DMS 273 (cell line): ENCODE measurements around the gene IGF1R.

Source experiments
- DNase-seq: peaks from one replicate; lab custom pipeline; 2025; ENCODE audit not compliant: unreplicated experiment; lab: John Stamatoyannopoulos, UW

The IGF1R gene

GRCh38 chr15:98938799-98939198, 290.5 kb downstream of the IGF1R start:
- DNase-seq = no peak

GRCh38 chr15:98939311-98940080, 291.2 kb downstream of the IGF1R start:
- DNase-seq = no peak

- DNase-seq = no peak
These were observed 293.4 kb downstream of the IGF1R start for GRCh38 chr15:98941595-98942255.

- no peak for DNase-seq
These were observed 294.1 kb downstream of the IGF1R start for GRCh38 chr15:98942431-98942830.

- no peak for DNase-seq
These were observed 294.7 kb downstream of the IGF1R start for GRCh38 chr15:98943051-98943508.

- DNase-seq = no peak
These were observed 295.3 kb downstream of the IGF1R start for GRCh38 chr15:98943601-98944151.

- no peak for DNase-seq
These were observed 298.2 kb downstream of the IGF1R start for GRCh38 chr15:98946301-98947255.

GRCh38 chr15:98948456-98948855, 300.1 kb downstream of the IGF1R start:
- no peak for DNase-seq

GRCh38 chr15:98948941-98949340, 300.6 kb downstream of the IGF1R start:
- no peak for DNase-seq

- DNase-seq = no peak
These were observed 301.3 kb downstream of the IGF1R start for GRCh38 chr15:98949624-98950023.

GRCh38 chr15:98950248-98950647, 301.9 kb downstream of the IGF1R start:
- DNase-seq = no peak

- no peak for DNase-seq
These were observed 302.7 kb downstream of the IGF1R start for GRCh38 chr15:98951004-98951403.

- DNase-seq = no peak
These were observed 303.4 kb downstream of the IGF1R start for GRCh38 chr15:98951493-98952320.

GRCh38 chr15:98952381-98952803, 304.1 kb downstream of the IGF1R start:
- no peak for DNase-seq

- DNase-seq = no peak
These were observed 304.9 kb downstream of the IGF1R start for GRCh38 chr15:98953000-98953787.

GRCh38 chr15:98953968-98954367, 305.6 kb downstream of the IGF1R start:
- DNase-seq = no peak

GRCh38 chr15:98954411-98954810, 306.1 kb downstream of the IGF1R start:
- no peak for DNase-seq

GRCh38 chr15:98955331-98955730, 307.0 kb downstream of the IGF1R start:
- DNase-seq = no peak

- no peak for DNase-seq
These were observed 307.8 kb downstream of the IGF1R start for GRCh38 chr15:98955961-98956723.
